Measurements from ENCODE around the gene AKAP6.

GRCh38 chr14:32514681-32515080 lies 185.6 kb downstream of the AKAP6 start:
- TF ChIP-seq CTCF (conservative IDR thresholded peaks at IDR 0.05; ENCODE audit: low read length) (no peak), EZH2phosphoT487 (IDR thresholded peaks at IDR 0.05; ENCODE audit: borderline replicate concordance, low read depth, low read length) (no peak)

Data from OCI-LY7 (cell line).